Esophagus squamous epithelium (tissue), 5 donors: ENCODE data around the gene SGMS1. TPM values are rescaled to one million over a fixed set of nuclear protein-coding genes. Genes with fewer than 3 reads are reported as not detected.

ENCODE experiments used
- DNase-seq: peaks from one replicate; lab custom pipeline; 2025; lab: John Stamatoyannopoulos, UW
- H3K27ac ChIP-seq, 4 donors: fragments of 200-600 bp; sonication (generic); one replicate each; pipeline ENCODE4 v1.5.1; 2016 to 2019; ENCODE audit warnings: mild to moderate bottlenecking in 1 of 4
- H3K27me3 ChIP-seq, 4 donors: fragments of 200-600 bp; sonication (generic); 1 replicate in 3 of 4; 2 replicates in 1 of 4; pipeline versions ENCODE4 v1.5.1 to v1.6.0; 2017 to 2021; ENCODE audit warnings: antibody characterized with exemption in 1 of 4
- H3K36me3 ChIP-seq, 3 donors: fragments of 200-600 bp; sonication (generic); one replicate each; pipeline ENCODE4 v1.5.1; 2016 to 2019
- H3K4me1 ChIP-seq, 3 donors: fragments of 200-600 bp; sonication (generic); one replicate each; pipeline ENCODE4 v1.5.1; 2017 to 2019
- H3K4me3 ChIP-seq, 4 donors: fragments of 200-600 bp; sonication (generic); 1 replicate in 3 of 4; 2 replicates in 1 of 4; pipeline ENCODE4 v1.5.1; 2016 to 2019; ENCODE audit warnings: mild to moderate bottlenecking in 2 of 4, moderate library complexity in 1 of 4
- H3K9me3 ChIP-seq, 3 donors: fragments of 200-600 bp; sonication (generic); one replicate each; pipeline ENCODE4 v1.5.1; 2016 to 2019
- CTCF ChIP-seq, 6 experiments: fragments of 450-650 bp in 4 of 6; fragments of 200-600 bp in 2 of 6; sonication (generic) in 2 of 6; IDR thresholded peaks; one replicate each; pipeline ENCODE4 v1.5.1; 2016 to 2019; ENCODE audit warnings: antibody characterized with exemption in 6 of 6, mild to moderate bottlenecking in 4 of 6, moderate library complexity in 4 of 6
- POLR2A ChIP-seq, 4 donors: fragments of 450-650 bp; IDR thresholded peaks; one replicate each; pipeline ENCODE4 v1.6.1; 2017; ENCODE audit warnings: antibody characterized with exemption in 4 of 4, mild to moderate bottlenecking in 4 of 4, moderate library complexity in 3 of 4
- WGBS, 2 donors: methylation state at CpG; one replicate each; pipeline ENCODE4 v1.1.5; 2018; 5-methylcytosine and 5-hydroxymethylcytosine counted together
- intact Hi-C: fragments of 100-400 bp; cut with DNase I; formaldehyde crosslinking; loops from one replicate; pipeline ENCODE4 v1.15.0; 2022
- total RNA-seq, 4 donors: library from RNA; depleted of rRNA; stranded (reverse); fragments of >200 nt; gene quantifications; one replicate each; pipeline ENCODE4 v1.1.0, GENCODE V29; 2016
- donor health status: DM: yes; HTN: yes; CAD: no.

The SGMS1 gene
- total RNA-seq, 4 donors from 2014 or later: 39.4 to 64.1 (median 54.9) TPM

- Histone ChIP-seq H3K36me3 (no peaks in the 10 kb centered on the region), H3K4me1 (peaks cover 0 to 11% (median 9%) of the 10 kb centered on the region in 3 donors), H3K4me3 (no peak overlapping the region), H3K27ac (no peak overlapping the region), H3K9me3 (no peaks in the 10 kb centered on the region), H3K27me3 (no peaks in the 10 kb centered on the region)
- no peak for DNase-seq
- TF ChIP-seq POLR2A (IDR thresholded peaks at IDR 0.05): no peak
- peak in 4 of 6 experiments; percentile 20 to 32 (median 29) for TF ChIP-seq CTCF (IDR thresholded peaks at IDR 0.05)
- intact Hi-C loops: no loop called here
- 42 to 55% methylated on average over 1 of the region's 1 CpG for WGBS, 2 donors
Measured at GRCh38 chr10:50291261-50291850, 332.4 kb downstream of the SGMS1 start.

GRCh38 chr10:50289196-50289595, 334.6 kb downstream of the SGMS1 start:
- Histone ChIP-seq H3K9me3 (no peaks in the 10 kb centered on the region), H3K27ac (no peak overlapping the region), H3K4me1 (peaks cover 0 to 15% (median 14%) of the 10 kb centered on the region in 3 donors), H3K4me3 (no peak overlapping the region), H3K36me3 (no peaks in the 10 kb centered on the region), H3K27me3 (no peaks in the 10 kb centered on the region)
- no peak for DNase-seq
- no peak for TF ChIP-seq POLR2A (IDR thresholded peaks at IDR 0.05)
- no peak for TF ChIP-seq CTCF (IDR thresholded peaks at IDR 0.05)
- intact Hi-C loops: no loop called here
- WGBS, 2 donors: 86 to 97% methylated on average over 6 of the region's 6 CpGs

GRCh38 chr10:50286996-50287803, 336.6 kb downstream of the SGMS1 start:
- Histone ChIP-seq H3K27me3 (no peaks in the 10 kb centered on the region), H3K27ac (no peak overlapping the region), H3K9me3 (no peaks in the 10 kb centered on the region), H3K36me3 (no peaks in the 10 kb centered on the region), H3K4me1 (peaks cover 0 to 15% (median 14%) of the 10 kb centered on the region in 3 donors), H3K4me3 (no peak overlapping the region)
- TF ChIP-seq CTCF (IDR thresholded peaks at IDR 0.05): no peak
- TF ChIP-seq POLR2A (IDR thresholded peaks at IDR 0.05): no peak
- 53 to 67% methylated on average over 5 to 9 of the region's 9 CpGs for WGBS, 2 donors
- DNase-seq: no peak
- intact Hi-C loops: no loop called here

GRCh38 chr10:50286517-50286916, 337.2 kb downstream of the SGMS1 start:
- H3K4me1 ChIP-seq: peaks cover 0 to 15% (median 14%) of the 10 kb centered on the region in 3 donors
- DNase-seq: no peak
- H3K27ac ChIP-seq: no peak overlapping the region
- no peaks in the 10 kb centered on the region for H3K36me3 ChIP-seq
- TF ChIP-seq CTCF (IDR thresholded peaks at IDR 0.05) (no peak), POLR2A (IDR thresholded peaks at IDR 0.05) (no peak)
- WGBS, 2 donors: 6 to 13% methylated on average over 2 of the region's 2 CpGs
- H3K4me3 ChIP-seq: no peak overlapping the region
- intact Hi-C loops: no loop called here
- H3K9me3 ChIP-seq: no peaks in the 10 kb centered on the region
- H3K27me3 ChIP-seq: no peaks in the 10 kb centered on the region

- intact Hi-C loops: no loop called here
- Histone ChIP-seq H3K4me3 (no peak overlapping the region), H3K27ac (no peak overlapping the region), H3K36me3 (no peaks in the 10 kb centered on the region), H3K27me3 (no peaks in the 10 kb centered on the region), H3K9me3 (no peaks in the 10 kb centered on the region), H3K4me1 (peaks cover 0 to 11% (median 10%) of the 10 kb centered on the region in 3 donors)
- TF ChIP-seq CTCF (IDR thresholded peaks at IDR 0.05): no peak
- no peak for TF ChIP-seq POLR2A (IDR thresholded peaks at IDR 0.05)
- DNase-seq: no peak
- 73 to 81% methylated on average over 4 of the region's 4 CpGs for WGBS, 2 donors
Measured at GRCh38 chr10:50281967-50282522, 341.7 kb downstream of the SGMS1 start.
